Measurements from ENCODE around the gene HNRNPA3.

The HNRNPA3 gene

GRCh38 chr2:177204417-177204816 is 8.2 kb upstream of the HNRNPA3 start:
- Histone ChIP-seq H3K27ac (ENCODE audit: insufficient read depth in 1 of 2, low read depth in 1 of 2, low read length in 2 of 2, poor library complexity in 1 of 2, severe bottlenecking in 2 of 2) (no peak overlapping the region), H3K4me3 (ENCODE audit: control insufficient read depth in 1 of 7, extremely low read depth in 1 of 7, insufficient read depth in 4 of 7, low read depth in 2 of 7, low read length in 6 of 7) (no peak overlapping the region), H3K27me3 (replicated peaks in 2 of 5; ENCODE audit: control insufficient read depth in 4 of 5, insufficient read depth in 5 of 5, low read length in 4 of 5) (no peaks in the 10 kb centered on the region), H3K4me1 (ENCODE audit: control extremely low read depth in 1 of 4, control insufficient read depth in 4 of 4, insufficient read depth in 4 of 4, low read length in 3 of 4) (no peaks in the 10 kb centered on the region), H3K36me3 (ENCODE audit: control insufficient read depth in 4 of 4, insufficient read depth in 4 of 4, low read length in 3 of 4) (no peaks in the 10 kb centered on the region), H3K9me3 (ENCODE audit: control extremely low read depth in 1 of 5, control insufficient read depth in 4 of 5, insufficient read depth in 2 of 5, low read depth in 1 of 5, low read length in 4 of 5) (no peaks in the 10 kb centered on the region)
- ChIA-PET CTCF (interaction anchor here (1.0 to 2.0 kb wide), 4 partner anchors 8 to 22 kb away, joined by 3 to 5 read pairs (median 3); no protein-coding TSS in a partner anchor), POLR2A (no interaction called here)
- DNase-seq: no peak
- 100% methylated on average over 3 of the region's 3 CpGs for WGBS (ENCODE audit: insufficient coverage)

- ChIA-PET CTCF (no interaction called here), POLR2A (no interaction called here)
- Histone ChIP-seq H3K36me3 (ENCODE audit: control insufficient read depth in 4 of 4, insufficient read depth in 4 of 4, low read length in 3 of 4) (no peaks in the 10 kb centered on the region), H3K27me3 (replicated peaks in 2 of 5; ENCODE audit: control insufficient read depth in 4 of 5, insufficient read depth in 5 of 5, low read length in 4 of 5) (no peaks in the 10 kb centered on the region), H3K27ac (ENCODE audit: insufficient read depth in 1 of 2, low read depth in 1 of 2, low read length in 2 of 2, poor library complexity in 1 of 2, severe bottlenecking in 2 of 2) (no peak overlapping the region), H3K4me1 (ENCODE audit: control extremely low read depth in 1 of 4, control insufficient read depth in 4 of 4, insufficient read depth in 4 of 4, low read length in 3 of 4) (peaks cover 10 to 17% (median 15%) of the 10 kb centered on the region in 4 experiments), H3K9me3 (ENCODE audit: control extremely low read depth in 1 of 5, control insufficient read depth in 4 of 5, insufficient read depth in 2 of 5, low read depth in 1 of 5, low read length in 4 of 5) (no peaks in the 10 kb centered on the region), H3K4me3 (ENCODE audit: control insufficient read depth in 1 of 7, extremely low read depth in 1 of 7, insufficient read depth in 4 of 7, low read depth in 2 of 7, low read length in 6 of 7) (no peak overlapping the region)
- no peak for DNase-seq
- 86% methylated on average over 2 of the region's 2 CpGs for WGBS (ENCODE audit: insufficient coverage)
Measured at GRCh38 chr2:177207101-177207500, 5.5 kb upstream of the HNRNPA3 start.

- no peaks in the 10 kb centered on the region for H3K9me3 ChIP-seq (ENCODE audit: control extremely low read depth in 1 of 5, control insufficient read depth in 4 of 5, insufficient read depth in 2 of 5, low read depth in 1 of 5, low read length in 4 of 5)
- no peak for DNase-seq
- peaks cover 20 to 36% (median 29%) of the 10 kb centered on the region in 4 experiments for H3K4me1 ChIP-seq (ENCODE audit: control extremely low read depth in 1 of 4, control insufficient read depth in 4 of 4, insufficient read depth in 4 of 4, low read length in 3 of 4)
- peak overlapping the region in 6 of 7 experiments; percentile 47 to 97 (median 73) for H3K4me3 ChIP-seq (ENCODE audit: control insufficient read depth in 1 of 7, extremely low read depth in 1 of 7, insufficient read depth in 4 of 7, low read depth in 2 of 7, low read length in 6 of 7)
- ChIA-PET CTCF (interaction anchor here (0.9 kb wide), 1 partner anchor 9 kb away, joined by 5 read pairs; no protein-coding TSS in a partner anchor), POLR2A (interaction anchor here (0.5 to 2.5 kb wide), 3 partner anchors 14 to 53 kb away, joined by 4 to 31 read pairs (median 4); partner anchors contain the start of gene NFE2L2)
- WGBS (ENCODE audit: insufficient coverage): 75% methylated on average over 6 of the region's 7 CpGs
- H3K27ac ChIP-seq (ENCODE audit: insufficient read depth in 1 of 2, low read depth in 1 of 2, low read length in 2 of 2, poor library complexity in 1 of 2, severe bottlenecking in 2 of 2): peak overlapping the region; percentile 100
- H3K36me3 ChIP-seq (ENCODE audit: control insufficient read depth in 4 of 4, insufficient read depth in 4 of 4, low read length in 3 of 4): peaks cover 1 to 21% (median 7%) of the 10 kb centered on the region in 4 experiments
- no peaks in the 10 kb centered on the region for H3K27me3 ChIP-seq (replicated peaks in 2 of 5; ENCODE audit: control insufficient read depth in 4 of 5, insufficient read depth in 5 of 5, low read length in 4 of 5)
Measured at GRCh38 chr2:177211169-177211568, 1.4 kb upstream of the HNRNPA3 start.

- Histone ChIP-seq H3K36me3 (ENCODE audit: control insufficient read depth in 4 of 4, insufficient read depth in 4 of 4, low read length in 3 of 4) (peaks cover 5 to 25% (median 11%) of the 10 kb centered on the region in 4 experiments), H3K4me3 (ENCODE audit: control insufficient read depth in 1 of 7, extremely low read depth in 1 of 7, insufficient read depth in 4 of 7, low read depth in 2 of 7, low read length in 6 of 7) (peak overlapping the region in 6 of 7 experiments; percentile 47 to 97 (median 73)), H3K9me3 (ENCODE audit: control extremely low read depth in 1 of 5, control insufficient read depth in 4 of 5, insufficient read depth in 2 of 5, low read depth in 1 of 5, low read length in 4 of 5) (no peaks in the 10 kb centered on the region), H3K4me1 (ENCODE audit: control extremely low read depth in 1 of 4, control insufficient read depth in 4 of 4, insufficient read depth in 4 of 4, low read length in 3 of 4) (peaks cover 20 to 36% (median 29%) of the 10 kb centered on the region in 4 experiments), H3K27ac (ENCODE audit: insufficient read depth in 1 of 2, low read depth in 1 of 2, low read length in 2 of 2, poor library complexity in 1 of 2, severe bottlenecking in 2 of 2) (peak overlapping the region; percentile 100), H3K27me3 (replicated peaks in 2 of 5; ENCODE audit: control insufficient read depth in 4 of 5, insufficient read depth in 5 of 5, low read length in 4 of 5) (no peaks in the 10 kb centered on the region)
- ChIA-PET CTCF (interaction anchor here (0.9 kb wide), 1 partner anchor 10 kb away, joined by 5 read pairs; no protein-coding TSS in a partner anchor), POLR2A (interaction anchor here (0.5 to 2.5 kb wide), 6 partner anchors 14 to 252 kb away, joined by 3 to 31 read pairs (median 4); partner anchors contain the start of gene NFE2L2)
- DNase-seq: peak in 1 of 3 donors; percentile 18
- WGBS (ENCODE audit: insufficient coverage): 0% methylated on average over 5 of the region's 6 CpGs
Measured at GRCh38 chr2:177211576-177212105, 953 bp upstream of the HNRNPA3 start.

- Histone ChIP-seq H3K4me3 (ENCODE audit: control insufficient read depth in 1 of 7, extremely low read depth in 1 of 7, insufficient read depth in 4 of 7, low read depth in 2 of 7, low read length in 6 of 7) (peak overlapping the region; percentile 55 to 97 (median 85)), H3K4me1 (ENCODE audit: control extremely low read depth in 1 of 4, control insufficient read depth in 4 of 4, insufficient read depth in 4 of 4, low read length in 3 of 4) (peaks cover 20 to 36% (median 29%) of the 10 kb centered on the region in 4 experiments), H3K27me3 (replicated peaks in 2 of 5; ENCODE audit: control insufficient read depth in 4 of 5, insufficient read depth in 5 of 5, low read length in 4 of 5) (no peaks in the 10 kb centered on the region), H3K27ac (ENCODE audit: insufficient read depth in 1 of 2, low read depth in 1 of 2, low read length in 2 of 2, poor library complexity in 1 of 2, severe bottlenecking in 2 of 2) (peak overlapping the region; percentile 100), H3K36me3 (ENCODE audit: control insufficient read depth in 4 of 4, insufficient read depth in 4 of 4, low read length in 3 of 4) (peaks cover 10 to 39% (median 20%) of the 10 kb centered on the region in 4 experiments), H3K9me3 (ENCODE audit: control extremely low read depth in 1 of 5, control insufficient read depth in 4 of 5, insufficient read depth in 2 of 5, low read depth in 1 of 5, low read length in 4 of 5) (no peaks in the 10 kb centered on the region)
- POLR2A ChIA-PET: interaction anchor here (0.6 to 2.5 kb wide), 9 partner anchors 8 to 250 kb away, joined by 3 to 31 read pairs (median 3); partner anchors contain the start of gene NFE2L2
- CTCF ChIA-PET: interaction anchor here (0.9 kb wide), 1 partner anchor 123 kb away, joined by 3 read pairs; no protein-coding TSS in a partner anchor
- DNase-seq: peak; percentile 91 to 95 (median 95)
- WGBS (ENCODE audit: insufficient coverage): 1% methylated on average over 41 of the region's 74 CpGs
Measured at GRCh38 chr2:177212891-177213856, 580 bp downstream of the HNRNPA3 start.

GRCh38 chr2:177217247-177217843 is 4.8 kb downstream of the HNRNPA3 start:
- ChIA-PET POLR2A (interaction anchor here (1.0 kb wide), 1 partner anchor 11 kb away, joined by 4 read pairs; no protein-coding TSS in a partner anchor), CTCF (interaction anchor here (1.3 kb wide), 1 partner anchor 8 kb away, joined by 5 read pairs; no protein-coding TSS in a partner anchor)
- DNase-seq: peak in 1 of 3 donors; percentile 6
- H3K27ac ChIP-seq (ENCODE audit: insufficient read depth in 1 of 2, low read depth in 1 of 2, low read length in 2 of 2, poor library complexity in 1 of 2, severe bottlenecking in 2 of 2): peak overlapping the region in 1 of 2 experiments; percentile 9
- peaks cover 32 to 65% (median 45%) of the 10 kb centered on the region in 4 experiments for H3K36me3 ChIP-seq (ENCODE audit: control insufficient read depth in 4 of 4, insufficient read depth in 4 of 4, low read length in 3 of 4)
- no peak overlapping the region for H3K4me3 ChIP-seq (ENCODE audit: control insufficient read depth in 1 of 7, extremely low read depth in 1 of 7, insufficient read depth in 4 of 7, low read depth in 2 of 7, low read length in 6 of 7)
- H3K9me3 ChIP-seq (ENCODE audit: control extremely low read depth in 1 of 5, control insufficient read depth in 4 of 5, insufficient read depth in 2 of 5, low read depth in 1 of 5, low read length in 4 of 5): no peaks in the 10 kb centered on the region
- no peaks in the 10 kb centered on the region for H3K27me3 ChIP-seq (replicated peaks in 2 of 5; ENCODE audit: control insufficient read depth in 4 of 5, insufficient read depth in 5 of 5, low read length in 4 of 5)
- peaks cover 9 to 19% (median 14%) of the 10 kb centered on the region in 4 experiments for H3K4me1 ChIP-seq (ENCODE audit: control extremely low read depth in 1 of 4, control insufficient read depth in 4 of 4, insufficient read depth in 4 of 4, low read length in 3 of 4)
- 94% methylated on average over 2 of the region's 5 CpGs for WGBS (ENCODE audit: insufficient coverage)
